Central memory CD8-positive, alpha-beta T cell (primary cell): ENCODE data around the gene RIMS1.

Experiments used
- ATAC-seq: fragments of 150-1000 bp; cut with Tn5 transposase; replicated peaks from 2 replicates; pipeline ENCODE4 v1.10.0; 2022; ENCODE audit warnings: mild to moderate bottlenecking, moderate FRiP score, moderate number of reproducible peaks; ENCODE audit not compliant: poor library complexity, severe bottlenecking; ENCODE audit errors: extremely low read depth
- DNase-seq, 2 donors: peaks; one replicate each; pipeline ENCODE4 v3.0.0; 2021; ENCODE audit warnings: low spot score in 2 of 2
- H3K27ac Mint-ChIP-seq: one replicate; pipeline ENCODE4 v1.8.0; 2022; ENCODE audit warnings: low read depth, mild to moderate bottlenecking, moderate library complexity, mixed read lengths
- H3K27me3 Mint-ChIP-seq: one replicate; pipeline ENCODE4 v1.8.0; 2022; ENCODE audit warnings: mixed read lengths
- H3K36me3 Mint-ChIP-seq: one replicate; pipeline ENCODE4 v1.8.0; 2022; ENCODE audit warnings: mild to moderate bottlenecking, moderate library complexity, mixed read lengths; ENCODE audit not compliant: insufficient read depth
- H3K4me1 Mint-ChIP-seq: one replicate; pipeline ENCODE4 v1.8.0; 2022; ENCODE audit warnings: mixed read lengths
- H3K4me3 Mint-ChIP-seq: one replicate; pipeline ENCODE4 v1.8.0; 2022; ENCODE audit warnings: mild to moderate bottlenecking, moderate library complexity, mixed read lengths
- H3K9me3 Mint-ChIP-seq: one replicate; pipeline ENCODE4 v1.8.0; 2022; ENCODE audit warnings: mixed read lengths

The RIMS1 gene, protein sequence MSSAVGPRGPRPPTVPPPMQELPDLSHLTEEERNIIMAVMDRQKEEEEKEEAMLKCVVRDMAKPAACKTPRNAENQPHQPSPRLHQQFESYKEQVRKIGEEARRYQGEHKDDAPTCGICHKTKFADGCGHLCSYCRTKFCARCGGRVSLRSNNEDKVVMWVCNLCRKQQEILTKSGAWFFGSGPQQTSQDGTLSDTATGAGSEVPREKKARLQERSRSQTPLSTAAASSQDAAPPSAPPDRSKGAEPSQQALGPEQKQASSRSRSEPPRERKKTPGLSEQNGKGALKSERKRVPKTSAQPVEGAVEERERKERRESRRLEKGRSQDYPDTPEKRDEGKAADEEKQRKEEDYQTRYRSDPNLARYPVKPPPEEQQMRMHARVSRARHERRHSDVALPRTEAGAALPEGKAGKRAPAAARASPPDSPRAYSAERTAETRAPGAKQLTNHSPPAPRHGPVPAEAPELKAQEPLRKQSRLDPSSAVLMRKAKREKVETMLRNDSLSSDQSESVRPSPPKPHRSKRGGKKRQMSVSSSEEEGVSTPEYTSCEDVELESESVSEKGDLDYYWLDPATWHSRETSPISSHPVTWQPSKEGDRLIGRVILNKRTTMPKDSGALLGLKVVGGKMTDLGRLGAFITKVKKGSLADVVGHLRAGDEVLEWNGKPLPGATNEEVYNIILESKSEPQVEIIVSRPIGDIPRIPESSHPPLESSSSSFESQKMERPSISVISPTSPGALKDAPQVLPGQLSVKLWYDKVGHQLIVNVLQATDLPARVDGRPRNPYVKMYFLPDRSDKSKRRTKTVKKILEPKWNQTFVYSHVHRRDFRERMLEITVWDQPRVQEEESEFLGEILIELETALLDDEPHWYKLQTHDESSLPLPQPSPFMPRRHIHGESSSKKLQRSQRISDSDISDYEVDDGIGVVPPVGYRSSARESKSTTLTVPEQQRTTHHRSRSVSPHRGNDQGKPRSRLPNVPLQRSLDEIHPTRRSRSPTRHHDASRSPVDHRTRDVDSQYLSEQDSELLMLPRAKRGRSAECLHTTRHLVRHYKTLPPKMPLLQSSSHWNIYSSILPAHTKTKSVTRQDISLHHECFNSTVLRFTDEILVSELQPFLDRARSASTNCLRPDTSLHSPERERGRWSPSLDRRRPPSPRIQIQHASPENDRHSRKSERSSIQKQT (N-terminal part only)

DNA sequence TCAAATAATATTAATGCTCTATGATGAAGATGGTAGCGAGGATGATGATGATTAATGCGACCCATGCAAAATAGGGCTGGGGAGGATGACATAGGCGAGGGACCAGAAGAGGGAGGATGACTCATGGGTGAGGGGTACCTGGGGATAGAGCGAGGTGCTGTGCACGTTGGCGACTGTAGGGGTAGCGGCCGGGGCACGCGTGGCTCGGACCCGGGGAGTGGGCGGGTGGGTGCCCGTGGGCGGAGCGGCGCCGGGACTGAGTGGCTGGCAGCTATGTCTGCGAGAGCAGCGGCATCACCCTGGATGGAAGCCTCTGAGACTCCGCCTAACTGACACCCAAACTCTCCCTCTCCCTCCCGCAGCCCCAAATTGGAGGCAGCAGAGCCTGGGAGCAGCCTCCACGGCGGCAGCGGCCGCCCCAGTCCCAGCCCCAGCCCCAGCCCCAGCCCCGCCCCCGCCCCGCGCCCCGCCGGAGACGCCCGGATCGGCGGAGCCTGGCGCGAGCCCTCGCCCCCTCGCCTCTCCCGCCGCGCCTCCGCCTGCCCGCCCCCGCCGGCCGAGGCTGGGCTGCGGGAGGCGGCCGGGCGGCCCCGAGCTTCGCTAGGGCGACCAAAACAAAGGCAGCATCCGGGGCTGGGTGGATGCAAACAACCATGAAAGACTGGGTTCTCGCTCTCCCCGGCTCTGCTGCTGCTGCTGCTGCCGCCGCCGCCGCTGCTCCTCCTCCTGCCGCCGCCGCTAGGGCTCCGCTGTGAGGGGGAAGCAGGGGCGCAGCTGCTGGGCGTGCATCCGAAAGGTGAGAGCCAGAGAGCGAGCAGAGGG lies at the start of gene RIMS1:
Gene RIMS1, plus strand, starts transcription at position 367 of the 822 bp plus-strand sequence. CDS start 474 bp downstream, outside the sequence.
- Mint-ChIP-seq H3K4me1 (peaks cover 5% of the 10 kb centered on the region), H3K4me3 (no peak within 1 kb of the TSS), H3K36me3 (no peaks in the 10 kb centered on the region), H3K9me3 (peaks cover 8% of the 10 kb centered on the region), H3K27ac (no peak within 1 kb of the TSS), H3K27me3 (peaks cover 44% of the 10 kb centered on the region)
- ATAC-seq = no peak
- DNase-seq = no peak

DNA sequence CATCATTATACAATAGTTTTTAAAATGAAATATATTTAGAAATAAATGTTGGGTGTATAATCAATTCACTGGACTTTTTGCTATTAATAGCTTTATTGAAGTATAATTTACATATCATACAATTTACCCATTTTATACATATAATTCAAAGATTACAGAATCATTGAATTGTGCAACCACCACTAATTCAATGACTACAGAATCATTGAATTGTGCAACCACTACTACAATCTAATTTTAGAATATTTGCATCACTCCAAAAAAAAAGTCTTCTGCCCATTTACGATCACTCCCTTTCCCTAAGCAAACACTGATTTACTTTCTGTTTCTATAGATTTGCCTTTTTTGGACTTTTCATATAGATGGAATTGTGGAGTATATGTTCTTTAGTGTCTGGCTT lies 35.1 kb upstream of the RIMS1 start:
- H3K36me3 Mint-ChIP-seq = no peaks in the 10 kb centered on the region
- H3K27me3 Mint-ChIP-seq = no peaks in the 10 kb centered on the region
- no peak overlapping the region for H3K4me3 Mint-ChIP-seq
- ATAC-seq (no peak), DNase-seq (no peak)
- H3K9me3 Mint-ChIP-seq = peaks cover 11% of the 10 kb centered on the region
- no peak overlapping the region for H3K27ac Mint-ChIP-seq
- H3K4me1 Mint-ChIP-seq = no peaks in the 10 kb centered on the region

DNA sequence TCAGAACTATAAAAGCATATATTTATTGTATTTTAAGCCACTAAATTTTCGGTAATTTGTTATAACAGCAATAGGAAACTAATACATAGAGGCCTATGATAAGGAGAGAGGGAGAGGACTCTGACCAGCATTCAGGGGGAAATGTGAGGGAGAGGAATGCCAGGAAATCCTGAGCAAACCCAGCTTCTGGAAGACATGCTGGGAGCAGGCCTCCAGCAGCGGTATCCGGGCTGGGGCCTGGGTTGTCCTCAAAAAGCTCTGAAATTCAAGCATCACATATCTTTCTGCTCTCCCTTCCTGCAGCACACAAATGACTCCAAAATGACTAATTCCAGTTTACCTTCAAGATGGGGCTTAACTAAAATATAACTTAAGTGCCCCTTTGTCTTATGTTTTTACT lies 33.4 kb upstream of the RIMS1 start:
- no peaks in the 10 kb centered on the region for H3K4me1 Mint-ChIP-seq
- no peak overlapping the region for H3K27ac Mint-ChIP-seq
- no peaks in the 10 kb centered on the region for H3K36me3 Mint-ChIP-seq
- ATAC-seq = no peak
- DNase-seq = no peak
- H3K4me3 Mint-ChIP-seq = no peak overlapping the region
- H3K9me3 Mint-ChIP-seq = peaks cover 6% of the 10 kb centered on the region
- H3K27me3 Mint-ChIP-seq = no peaks in the 10 kb centered on the region

DNA sequence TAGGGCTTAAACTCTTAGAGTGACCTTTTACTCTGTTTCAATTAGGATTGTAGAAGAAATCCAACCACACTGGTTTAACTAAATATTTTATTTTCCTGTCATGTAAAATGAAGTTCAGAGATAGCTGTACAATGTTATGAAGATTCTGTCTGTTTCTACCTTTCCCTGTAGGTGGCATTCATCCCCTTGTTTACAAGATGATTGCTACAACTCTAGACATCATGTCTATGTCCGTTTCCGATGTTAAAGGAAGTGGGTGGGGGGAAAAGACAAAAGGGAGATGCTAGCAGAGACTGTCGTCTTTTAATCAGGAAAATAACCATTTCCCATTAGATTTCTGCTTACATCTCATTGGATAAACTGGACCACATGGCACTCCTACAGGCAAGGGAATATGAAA lies 30.9 kb upstream of the RIMS1 start:
- H3K4me3 Mint-ChIP-seq = no peak overlapping the region
- no peaks in the 10 kb centered on the region for H3K27me3 Mint-ChIP-seq
- no peaks in the 10 kb centered on the region for H3K9me3 Mint-ChIP-seq
- DNase-seq (no peak), ATAC-seq (no peak)
- H3K36me3 Mint-ChIP-seq = no peaks in the 10 kb centered on the region
- no peak overlapping the region for H3K27ac Mint-ChIP-seq
- H3K4me1 Mint-ChIP-seq = no peaks in the 10 kb centered on the region

DNA sequence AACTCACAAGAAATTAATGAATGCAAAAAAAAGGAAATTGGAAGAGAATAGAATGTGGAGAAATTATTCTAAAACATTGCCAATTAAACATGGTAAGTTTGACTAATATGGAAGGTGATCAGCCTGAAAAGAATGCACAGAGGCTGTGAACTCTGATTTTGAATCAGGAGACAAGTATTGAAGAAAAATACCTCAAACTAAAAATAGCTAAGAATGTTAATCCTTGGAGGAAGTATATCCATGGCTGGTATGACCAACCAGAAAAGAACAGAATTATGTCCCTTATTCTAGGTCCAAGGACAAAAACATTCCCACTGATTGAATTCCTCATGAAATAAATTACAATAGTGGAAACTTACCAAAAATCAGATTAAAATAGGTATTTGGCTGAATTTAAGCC lies 7.3 kb upstream of the RIMS1 start:
- no peaks in the 10 kb centered on the region for H3K4me1 Mint-ChIP-seq
- no peaks in the 10 kb centered on the region for H3K36me3 Mint-ChIP-seq
- DNase-seq (no peak), ATAC-seq (no peak)
- H3K27ac Mint-ChIP-seq = no peak overlapping the region
- no peak overlapping the region for H3K4me3 Mint-ChIP-seq
- H3K27me3 Mint-ChIP-seq = peaks cover 6% of the 10 kb centered on the region
- H3K9me3 Mint-ChIP-seq = peaks cover 15% of the 10 kb centered on the region

DNA sequence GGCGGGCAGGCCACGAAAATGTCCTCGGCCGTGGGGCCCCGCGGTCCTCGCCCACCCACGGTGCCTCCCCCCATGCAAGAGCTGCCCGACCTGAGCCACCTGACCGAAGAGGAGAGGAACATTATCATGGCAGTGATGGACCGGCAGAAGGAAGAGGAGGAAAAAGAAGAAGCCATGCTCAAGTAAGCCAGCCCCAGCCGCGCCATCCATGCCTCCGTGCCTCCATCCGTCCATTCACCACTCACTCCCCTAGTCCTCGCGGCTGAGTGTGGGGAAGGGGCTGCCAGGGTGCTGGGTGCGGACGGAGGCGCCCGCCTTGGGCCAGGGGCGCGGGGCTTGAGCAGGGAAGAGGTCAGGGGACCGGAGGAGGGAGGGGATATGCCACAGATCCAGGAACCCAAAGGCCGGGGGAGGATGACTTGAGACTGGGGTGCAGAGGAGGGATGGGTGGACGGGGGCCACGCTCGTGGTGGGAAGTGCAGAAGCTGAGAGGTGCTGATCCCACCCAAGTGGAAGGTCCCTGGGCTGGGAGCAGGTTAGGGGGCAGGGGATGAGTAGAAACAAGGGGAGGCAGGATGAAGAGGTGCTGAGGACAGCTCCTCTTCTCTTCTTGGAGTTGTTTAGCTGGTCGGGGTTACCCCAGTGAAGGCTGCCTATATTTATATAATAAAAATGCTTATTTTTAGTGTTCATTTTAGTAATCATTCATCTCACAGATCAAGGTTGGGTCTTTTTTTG lies 825 bp downstream of the RIMS1 start:
- peaks cover 5% of the 10 kb centered on the region for H3K4me1 Mint-ChIP-seq
- no peak overlapping the region for H3K27ac Mint-ChIP-seq
- H3K4me3 Mint-ChIP-seq = no peak overlapping the region
- H3K36me3 Mint-ChIP-seq = no peaks in the 10 kb centered on the region
- peaks cover 44% of the 10 kb centered on the region for H3K27me3 Mint-ChIP-seq
- DNase-seq = no peak
- ATAC-seq = no peak
- peaks cover 8% of the 10 kb centered on the region for H3K9me3 Mint-ChIP-seq

DNA sequence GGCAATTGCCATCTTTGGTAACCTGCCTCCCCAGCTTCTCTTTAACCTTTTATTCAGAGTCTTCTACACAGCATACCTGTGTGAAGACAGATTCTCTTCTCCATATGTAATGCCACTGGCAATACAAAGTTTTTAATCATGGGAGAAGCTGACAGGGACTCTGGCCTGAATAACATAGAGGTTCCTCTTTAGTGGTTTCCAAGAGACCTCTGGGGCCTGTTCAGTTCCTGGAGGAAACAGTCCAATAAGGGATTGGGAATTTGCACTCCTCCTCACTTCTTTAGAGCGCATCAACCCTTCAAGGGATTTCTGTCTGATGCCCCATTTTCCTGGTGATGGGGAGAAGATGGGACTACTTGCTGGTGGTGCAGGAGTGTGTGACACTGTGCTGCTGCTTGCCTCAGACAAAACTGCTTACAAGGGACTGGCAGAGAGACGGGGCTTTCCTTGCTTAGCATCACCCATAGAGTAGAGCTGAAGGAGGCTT lies 1.4 kb downstream of the RIMS1 start:
- H3K4me3 Mint-ChIP-seq = no peak overlapping the region
- no peak overlapping the region for H3K27ac Mint-ChIP-seq
- peaks cover 8% of the 10 kb centered on the region for H3K9me3 Mint-ChIP-seq
- H3K4me1 Mint-ChIP-seq = peaks cover 5% of the 10 kb centered on the region
- peaks cover 44% of the 10 kb centered on the region for H3K27me3 Mint-ChIP-seq
- ATAC-seq (no peak), DNase-seq (no peak)
- H3K36me3 Mint-ChIP-seq = no peaks in the 10 kb centered on the region

DNA sequence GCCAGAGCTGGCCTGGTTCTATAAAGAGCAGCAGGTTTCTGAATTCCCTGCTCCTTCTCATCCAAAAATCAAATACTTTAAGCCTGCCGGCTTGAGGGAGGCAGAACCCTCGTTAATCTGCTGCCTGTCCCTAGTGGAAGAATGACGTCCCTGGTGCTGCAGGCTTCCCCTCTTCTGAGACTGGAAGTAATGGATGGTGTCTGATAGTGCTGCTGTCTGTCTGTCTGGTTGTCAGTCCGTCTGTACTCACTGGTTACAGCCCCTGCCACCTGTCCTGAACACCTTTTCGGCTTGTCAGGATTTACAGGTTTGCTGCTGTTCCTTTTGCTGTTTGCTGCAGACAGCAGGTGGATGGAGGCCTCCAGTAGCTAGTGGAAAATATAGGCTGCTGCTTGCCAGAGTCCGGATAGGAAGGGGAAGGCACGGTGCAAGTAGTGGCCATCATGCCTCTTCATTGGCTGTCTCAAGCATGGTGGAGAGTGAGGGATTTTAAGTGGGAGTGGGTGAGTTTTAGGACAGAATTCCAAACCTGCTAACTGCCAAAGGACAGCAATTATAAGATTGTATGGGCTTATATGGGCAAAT lies 2.5 kb downstream of the RIMS1 start:
- DNase-seq = no peak
- peaks cover 39% of the 10 kb centered on the region for H3K27me3 Mint-ChIP-seq
- no peak for ATAC-seq

DNA sequence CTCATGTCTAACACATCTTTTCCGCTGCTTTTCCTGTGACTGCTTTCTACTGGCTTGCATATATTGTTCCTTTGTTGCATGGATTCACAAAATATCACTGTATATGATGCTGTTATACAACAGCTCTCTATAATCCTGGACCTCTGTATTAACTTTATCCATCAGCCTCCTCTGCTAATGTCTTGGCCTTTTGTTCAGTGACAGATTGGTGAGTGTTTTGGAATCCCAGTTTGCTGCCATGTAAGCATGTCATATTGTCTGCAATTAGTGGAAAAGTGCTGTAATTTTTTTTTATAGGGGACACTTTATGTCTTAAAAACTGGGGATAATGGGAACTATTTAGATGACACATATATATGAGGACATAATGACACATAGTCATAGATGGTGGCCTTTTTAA lies 3.0 kb downstream of the RIMS1 start:
- no peaks in the 10 kb centered on the region for H3K36me3 Mint-ChIP-seq
- H3K4me1 Mint-ChIP-seq = peaks cover 5% of the 10 kb centered on the region
- peaks cover 8% of the 10 kb centered on the region for H3K9me3 Mint-ChIP-seq
- H3K4me3 Mint-ChIP-seq = no peak overlapping the region
- no peak for ATAC-seq
- H3K27ac Mint-ChIP-seq = no peak overlapping the region
- no peak for DNase-seq
- peaks cover 34% of the 10 kb centered on the region for H3K27me3 Mint-ChIP-seq

More for the DNA sequence above, 2.5 kb downstream of the RIMS1 start:
- H3K4me1 Mint-ChIP-seq = peaks cover 5% of the 10 kb centered on the region
- no peaks in the 10 kb centered on the region for H3K36me3 Mint-ChIP-seq
- no peak overlapping the region for H3K27ac Mint-ChIP-seq
- H3K9me3 Mint-ChIP-seq = peaks cover 8% of the 10 kb centered on the region
- H3K4me3 Mint-ChIP-seq = no peak overlapping the region

DNA sequence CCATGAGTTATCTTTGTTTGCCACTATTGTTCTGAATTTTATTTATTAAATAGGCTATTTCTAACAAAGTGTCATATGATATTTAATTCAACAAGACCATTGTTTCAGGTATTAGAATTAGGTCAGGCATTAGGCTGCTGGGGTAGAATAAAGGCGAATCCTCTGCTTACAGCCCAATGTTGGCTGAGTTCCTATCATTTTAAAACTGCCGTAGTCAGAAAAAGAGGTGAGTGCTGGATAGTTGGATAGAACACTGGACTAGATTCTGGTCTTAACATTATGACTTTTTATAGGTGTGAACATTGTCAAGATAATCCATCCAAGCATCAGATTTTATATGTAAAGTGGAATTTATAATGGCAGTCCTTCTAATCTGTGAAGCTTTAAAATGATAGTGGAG lies 6.3 kb downstream of the RIMS1 start:
- Mint-ChIP-seq H3K27ac (no peak overlapping the region), H3K9me3 (peaks cover 10% of the 10 kb centered on the region), H3K4me1 (no peaks in the 10 kb centered on the region), H3K36me3 (no peaks in the 10 kb centered on the region), H3K4me3 (no peak overlapping the region), H3K27me3 (peaks cover 13% of the 10 kb centered on the region)
- ATAC-seq (no peak), DNase-seq (no peak)

DNA sequence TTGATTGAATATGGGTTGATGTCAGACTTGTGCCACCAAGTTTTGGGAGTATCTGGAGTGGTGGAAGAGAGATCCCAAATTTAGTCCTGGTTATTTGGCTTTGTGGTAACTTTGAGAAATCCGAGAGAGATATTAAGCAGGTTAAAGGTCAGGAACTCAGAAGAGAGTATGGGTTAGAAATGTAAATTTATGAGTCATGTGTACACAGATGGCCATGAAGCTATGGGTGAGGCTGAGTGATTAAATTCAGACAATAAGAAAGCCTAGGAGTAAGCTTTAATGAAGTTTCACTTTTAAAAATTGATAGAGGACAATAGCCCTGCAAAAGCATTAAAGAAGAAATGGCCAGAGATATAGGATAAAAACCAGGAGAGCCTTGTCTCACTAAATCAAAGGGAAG lies 14.3 kb downstream of the RIMS1 start:
- H3K4me3 Mint-ChIP-seq = no peak overlapping the region
- H3K27me3 Mint-ChIP-seq = no peaks in the 10 kb centered on the region
- no peak for ATAC-seq

More for the DNA sequence above, 14.3 kb downstream of the RIMS1 start:
- Mint-ChIP-seq H3K4me1 (no peaks in the 10 kb centered on the region), H3K9me3 (peaks cover 16% of the 10 kb centered on the region), H3K27ac (no peak overlapping the region), H3K36me3 (no peaks in the 10 kb centered on the region)
- no peak for DNase-seq
